ENCODE data around the gene APBB1IP. TPM values are rescaled to one million over a fixed set of nuclear protein-coding genes. Genes with fewer than 3 reads are reported as not detected.
"Not testable (repeated sequence)": the region's sequence is repeated elsewhere in the genome, so short reads cannot be mapped to it uniquely, and the experiment has no call there.

The APBB1IP gene
- 10 to 100 TPM in 1 of 3 donors, 1 to 10 TPM in 2; 3.5 to 30.1 (median 6.2) TPM for total RNA-seq

- DNase-seq (ENCODE audit: low spot score in 2 of 2), result peak in 1 of 2 donors; percentile 39
- H3K27ac ChIP-seq, result peak within 1 kb of the TSS; percentile 45 to 84
- no peaks in the 10 kb centered on the region for H3K4me1 ChIP-seq
- no peaks in the 10 kb centered on the region for H3K36me3 ChIP-seq
- intact Hi-C loops (cut with DNase I; ENCODE audit: low total_unique reads), result no loop called here
- H3K27me3 ChIP-seq, result peaks cover 3 to 16% of the 10 kb centered on the region in 2 donors
- no peaks in the 10 kb centered on the region for H3K9me3 ChIP-seq
- TF ChIP-seq POLR2AphosphoS5 (IDR thresholded peaks at IDR 0.05) (peak; percentile 16 to 79 (median 35)), POLR2A (IDR thresholded peaks at IDR 0.05) (no peak)
- peak within 1 kb of the TSS; percentile 46 to 67 (median 58) for H3K4me3 ChIP-seq
Observed at GRCh38 chr10:26437637-26438461, at the start of gene APBB1IP. APBB1IP (plus strand) TSS chr10:26438341; CDS start chr10:26492327, 53,986 bp downstream.

- DNase-seq (ENCODE audit: low spot score in 2 of 2), result no peak
- Histone ChIP-seq H3K27me3 (peaks cover 0 to 19% of the 10 kb centered on the region in 2 donors), H3K27ac (no peak overlapping the region), H3K36me3 (no peaks in the 10 kb centered on the region), H3K4me1 (no peaks in the 10 kb centered on the region), H3K4me3 (no peak overlapping the region), H3K9me3 (no peaks in the 10 kb centered on the region)
- intact Hi-C loops (cut with DNase I; ENCODE audit: low total_unique reads), result no loop called here
- TF ChIP-seq POLR2AphosphoS5 (IDR thresholded peaks at IDR 0.05), result no peak
- no peak for TF ChIP-seq CTCF (IDR thresholded peaks at IDR 0.05)
- TF ChIP-seq POLR2A (IDR thresholded peaks at IDR 0.05), result no peak
Observed at GRCh38 chr10:26389533-26389932, 48.6 kb upstream of the APBB1IP start.

GRCh38 chr10:26391701-26392695 lies 46.1 kb upstream of the APBB1IP start:
- peaks cover 0 to 19% of the 10 kb centered on the region in 2 donors for H3K27me3 ChIP-seq
- H3K36me3 ChIP-seq, result no peaks in the 10 kb centered on the region
- no peaks in the 10 kb centered on the region for H3K4me1 ChIP-seq
- no peak overlapping the region for H3K27ac ChIP-seq
- H3K4me3 ChIP-seq, result no peak overlapping the region
- peaks cover 0 to 7% of the 10 kb centered on the region in 2 donors for H3K9me3 ChIP-seq
- TF ChIP-seq CTCF (IDR thresholded peaks at IDR 0.05), result no peak
- TF ChIP-seq POLR2A (IDR thresholded peaks at IDR 0.05), result no peak
- TF ChIP-seq POLR2AphosphoS5 (IDR thresholded peaks at IDR 0.05), result no peak
- DNase-seq (ENCODE audit: low spot score in 2 of 2), result no peak
- intact Hi-C loops (cut with DNase I; ENCODE audit: low total_unique reads), result no loop called here

GRCh38 chr10:26398353-26398752 lies 39.8 kb upstream of the APBB1IP start:
- DNase-seq (ENCODE audit: low spot score in 2 of 2); H3K4me3 ChIP-seq; H3K36me3 ChIP-seq; H3K4me1 ChIP-seq; H3K27ac ChIP-seq; H3K27me3 ChIP-seq; intact Hi-C loops (cut with DNase I; ENCODE audit: low total_unique reads): not testable (repeated sequence)
- H3K9me3 ChIP-seq, result peaks cover 0 to 12% of the 10 kb centered on the region in 2 donors

GRCh38 chr10:26407406-26407969 lies 30.7 kb upstream of the APBB1IP start:
- Histone ChIP-seq H3K4me3 (no peak overlapping the region), H3K9me3 (peaks cover 0 to 4% of the 10 kb centered on the region in 2 donors), H3K27ac (no peak overlapping the region), H3K27me3 (no peaks in the 10 kb centered on the region), H3K4me1 (no peaks in the 10 kb centered on the region), H3K36me3 (peaks cover 3% of the 10 kb centered on the region)
- TF ChIP-seq POLR2AphosphoS5 (IDR thresholded peaks at IDR 0.05) (no peak), CTCF (IDR thresholded peaks at IDR 0.05) (no peak), POLR2A (IDR thresholded peaks at IDR 0.05) (no peak)
- intact Hi-C loops (cut with DNase I; ENCODE audit: low total_unique reads), result no loop called here
- no peak for DNase-seq (ENCODE audit: low spot score in 2 of 2)
